HG02798 (cell line): ENCODE data around the gene PLXNA4.

ENCODE experiments used
- ATAC-seq: cut with Tn5 transposase; IDR thresholded peaks from one replicate; pipeline ENCODE4 v1.9.1; 2021; ENCODE audit warnings: mild to moderate bottlenecking; ENCODE audit not compliant: unreplicated experiment, poor library complexity

PLXNA4 gene

GRCh38 chr7:132537456-132538145 is 38.7 kb downstream of the PLXNA4 start:
- no peak for ATAC-seq

GRCh38 chr7:132536654-132537395 is 39.4 kb downstream of the PLXNA4 start:
- ATAC-seq, result no peak

GRCh38 chr7:132533916-132534315 is 42.4 kb downstream of the PLXNA4 start:
- ATAC-seq, result no peak

GRCh38 chr7:132532281-132532680 is 44.0 kb downstream of the PLXNA4 start:
- ATAC-seq, result no peak

GRCh38 chr7:132531562-132531961 is 44.7 kb downstream of the PLXNA4 start:
- ATAC-seq, result no peak

- ATAC-seq, result no peak
Measured at GRCh38 chr7:132528695-132529094, 47.6 kb downstream of the PLXNA4 start.

GRCh38 chr7:132527467-132528410 is 48.5 kb downstream of the PLXNA4 start:
- ATAC-seq, result no peak

- ATAC-seq, result no peak
Measured at GRCh38 chr7:132526111-132526740, 50.0 kb downstream of the PLXNA4 start.

GRCh38 chr7:132521423-132521822 is 54.8 kb downstream of the PLXNA4 start:
- ATAC-seq, result no peak

- ATAC-seq, result no peak
Measured at GRCh38 chr7:132520591-132521280, 55.5 kb downstream of the PLXNA4 start.

- no peak for ATAC-seq
Measured at GRCh38 chr7:132519936-132520335, 56.3 kb downstream of the PLXNA4 start.

- no peak for ATAC-seq
Measured at GRCh38 chr7:132518839-132519173, 57.5 kb downstream of the PLXNA4 start.

GRCh38 chr7:132518102-132518838 is 58.0 kb downstream of the PLXNA4 start:
- no peak for ATAC-seq

- ATAC-seq, result no peak
Measured at GRCh38 chr7:132516042-132516840, 60.0 kb downstream of the PLXNA4 start.

GRCh38 chr7:132515181-132515580 is 61.1 kb downstream of the PLXNA4 start:
- ATAC-seq, result no peak

- ATAC-seq, result no peak
Measured at GRCh38 chr7:132514430-132514829, 61.8 kb downstream of the PLXNA4 start.

- ATAC-seq, result no peak
Measured at GRCh38 chr7:132511921-132512320, 64.3 kb downstream of the PLXNA4 start.

GRCh38 chr7:132511387-132511786 is 64.9 kb downstream of the PLXNA4 start:
- ATAC-seq, result no peak
